HL-60 (cell line): ENCODE measurements around the gene SNX6.

Source experiments
- DNase-seq, 2 experiments: peaks; one replicate each; pipeline ENCODE4 v3.0.0-alpha.2; 2010 to 2020; ENCODE audit warnings: low read depth in 1 of 2, low spot score in 1 of 2
- H3K27ac ChIP-seq: fragments of 250-450 bp; sonication (Bioruptor Pico); replicated peaks from 2 replicates; pipeline ENCODE4 v1.5.1; 2020; ENCODE audit warnings: mild to moderate bottlenecking, moderate library complexity
- H3K27me3 ChIP-seq: fragments of 250-450 bp; sonication (Bioruptor Pico); 2 replicates; pipeline ENCODE4 v1.5.1; 2021; ENCODE audit warnings: mild to moderate bottlenecking, moderate library complexity; ENCODE audit not compliant: insufficient read depth, poor library complexity, severe bottlenecking
- H3K4me3 ChIP-seq: replicated peaks from 2 replicates; pipeline ENCODE4 v1.5.1; 2011; ENCODE audit warnings: mild to moderate bottlenecking, control low read depth, low read length; ENCODE audit not compliant: insufficient read depth
- GABPA ChIP-seq: IDR thresholded peaks from 2 replicates; pipeline ENCODE4 v1.6.1; 2012; ENCODE audit warnings: low read depth
- POLR2AphosphoS5 ChIP-seq: IDR thresholded peaks from 2 replicates; pipeline ENCODE4 v1.6.1; 2012; ENCODE audit warnings: low read depth
- SPI1 ChIP-seq: IDR thresholded peaks from 2 replicates; pipeline ENCODE4 v1.6.1; 2012; ENCODE audit warnings: low read depth, mild to moderate bottlenecking, borderline replicate concordance
- TF ChIP-seq, protein P1 (sequence below): IDR thresholded peaks from 2 replicates; pipeline ENCODE4 v1.6.1; 2012; ENCODE audit warnings: low read depth; ENCODE audit not compliant: insufficient replicate concordance
- TF ChIP-seq, protein P2 (sequence below): IDR thresholded peaks from one replicate; pipeline ENCODE4 v1.5.1; 2011; ENCODE audit warnings: low read length, control low read depth, inconsistent platforms; ENCODE audit not compliant: insufficient read depth

The SNX6 gene

DNA sequence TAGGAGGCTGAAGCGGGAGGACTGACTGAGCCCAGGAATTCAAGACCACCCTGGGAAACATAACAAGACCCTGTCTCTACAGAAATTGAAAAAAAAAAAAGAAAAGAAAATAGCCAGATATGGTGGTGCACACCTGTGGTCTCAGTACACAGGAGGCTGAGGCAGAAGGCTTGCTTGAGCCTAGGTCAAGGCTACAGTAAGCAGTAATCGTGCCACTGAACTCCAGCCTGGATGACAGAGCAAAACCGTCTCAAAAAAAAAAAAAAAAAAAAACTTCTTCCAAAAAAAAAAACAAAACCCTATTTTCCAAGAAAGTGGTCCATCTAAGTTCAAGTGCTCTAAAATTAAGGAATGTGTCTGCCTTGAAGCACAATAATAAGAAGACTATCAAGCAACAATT, 19.8 kb downstream of the SNX6 start:
- no peak overlapping the region for H3K27ac ChIP-seq
- DNase-seq, result no peak

DNA sequence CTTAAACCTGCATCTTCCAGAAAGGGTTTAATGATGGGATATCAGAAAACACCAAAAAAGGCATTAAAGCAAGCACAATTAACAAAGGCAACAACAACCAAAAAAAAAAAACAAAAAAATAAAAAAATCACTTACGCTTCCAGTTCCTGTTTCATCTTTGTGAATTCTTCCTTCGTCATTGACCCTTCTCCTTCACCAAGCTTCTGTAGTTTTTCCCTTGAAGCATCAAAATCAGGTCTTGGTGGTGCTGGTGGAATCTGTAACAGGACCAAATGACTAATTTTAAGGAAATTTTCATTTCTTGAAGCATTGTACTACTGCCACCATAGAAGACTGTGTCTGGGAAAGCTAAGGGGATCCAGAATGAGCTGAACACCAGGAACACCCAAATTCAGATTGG, 24.5 kb downstream of the SNX6 start:
- no peak for TF ChIP-seq SPI1
- TF ChIP-seq GABPA, result no peak
- no peak for TF ChIP-seq POLR2AphosphoS5
- TF ChIP-seq, protein P1, sequence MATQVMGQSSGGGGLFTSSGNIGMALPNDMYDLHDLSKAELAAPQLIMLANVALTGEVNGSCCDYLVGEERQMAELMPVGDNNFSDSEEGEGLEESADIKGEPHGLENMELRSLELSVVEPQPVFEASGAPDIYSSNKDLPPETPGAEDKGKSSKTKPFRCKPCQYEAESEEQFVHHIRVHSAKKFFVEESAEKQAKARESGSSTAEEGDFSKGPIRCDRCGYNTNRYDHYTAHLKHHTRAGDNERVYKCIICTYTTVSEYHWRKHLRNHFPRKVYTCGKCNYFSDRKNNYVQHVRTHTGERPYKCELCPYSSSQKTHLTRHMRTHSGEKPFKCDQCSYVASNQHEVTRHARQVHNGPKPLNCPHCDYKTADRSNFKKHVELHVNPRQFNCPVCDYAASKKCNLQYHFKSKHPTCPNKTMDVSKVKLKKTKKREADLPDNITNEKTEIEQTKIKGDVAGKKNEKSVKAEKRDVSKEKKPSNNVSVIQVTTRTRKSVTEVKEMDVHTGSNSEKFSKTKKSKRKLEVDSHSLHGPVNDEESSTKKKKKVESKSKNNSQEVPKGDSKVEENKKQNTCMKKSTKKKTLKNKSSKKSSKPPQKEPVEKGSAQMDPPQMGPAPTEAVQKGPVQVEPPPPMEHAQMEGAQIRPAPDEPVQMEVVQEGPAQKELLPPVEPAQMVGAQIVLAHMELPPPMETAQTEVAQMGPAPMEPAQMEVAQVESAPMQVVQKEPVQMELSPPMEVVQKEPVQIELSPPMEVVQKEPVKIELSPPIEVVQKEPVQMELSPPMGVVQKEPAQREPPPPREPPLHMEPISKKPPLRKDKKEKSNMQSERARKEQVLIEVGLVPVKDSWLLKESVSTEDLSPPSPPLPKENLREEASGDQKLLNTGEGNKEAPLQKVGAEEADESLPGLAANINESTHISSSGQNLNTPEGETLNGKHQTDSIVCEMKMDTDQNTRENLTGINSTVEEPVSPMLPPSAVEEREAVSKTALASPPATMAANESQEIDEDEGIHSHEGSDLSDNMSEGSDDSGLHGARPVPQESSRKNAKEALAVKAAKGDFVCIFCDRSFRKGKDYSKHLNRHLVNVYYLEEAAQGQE, result no peak
- TF ChIP-seq, protein P2, sequence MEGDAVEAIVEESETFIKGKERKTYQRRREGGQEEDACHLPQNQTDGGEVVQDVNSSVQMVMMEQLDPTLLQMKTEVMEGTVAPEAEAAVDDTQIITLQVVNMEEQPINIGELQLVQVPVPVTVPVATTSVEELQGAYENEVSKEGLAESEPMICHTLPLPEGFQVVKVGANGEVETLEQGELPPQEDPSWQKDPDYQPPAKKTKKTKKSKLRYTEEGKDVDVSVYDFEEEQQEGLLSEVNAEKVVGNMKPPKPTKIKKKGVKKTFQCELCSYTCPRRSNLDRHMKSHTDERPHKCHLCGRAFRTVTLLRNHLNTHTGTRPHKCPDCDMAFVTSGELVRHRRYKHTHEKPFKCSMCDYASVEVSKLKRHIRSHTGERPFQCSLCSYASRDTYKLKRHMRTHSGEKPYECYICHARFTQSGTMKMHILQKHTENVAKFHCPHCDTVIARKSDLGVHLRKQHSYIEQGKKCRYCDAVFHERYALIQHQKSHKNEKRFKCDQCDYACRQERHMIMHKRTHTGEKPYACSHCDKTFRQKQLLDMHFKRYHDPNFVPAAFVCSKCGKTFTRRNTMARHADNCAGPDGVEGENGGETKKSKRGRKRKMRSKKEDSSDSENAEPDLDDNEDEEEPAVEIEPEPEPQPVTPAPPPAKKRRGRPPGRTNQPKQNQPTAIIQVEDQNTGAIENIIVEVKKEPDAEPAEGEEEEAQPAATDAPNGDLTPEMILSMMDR, result no peak
- DNase-seq, result no peak
- Histone ChIP-seq H3K4me3 (no peak overlapping the region), H3K27me3 (no peaks in the 10 kb centered on the region), H3K27ac (no peak overlapping the region)

More for the DNA sequence above, 19.8 kb downstream of the SNX6 start:
- no peak overlapping the region for H3K4me3 ChIP-seq
- H3K27me3 ChIP-seq, result no peaks in the 10 kb centered on the region
- TF ChIP-seq, protein P1, result no peak
- TF ChIP-seq SPI1 (no peak), POLR2AphosphoS5 (no peak), GABPA (no peak)
- TF ChIP-seq, protein P2, result no peak

DNA sequence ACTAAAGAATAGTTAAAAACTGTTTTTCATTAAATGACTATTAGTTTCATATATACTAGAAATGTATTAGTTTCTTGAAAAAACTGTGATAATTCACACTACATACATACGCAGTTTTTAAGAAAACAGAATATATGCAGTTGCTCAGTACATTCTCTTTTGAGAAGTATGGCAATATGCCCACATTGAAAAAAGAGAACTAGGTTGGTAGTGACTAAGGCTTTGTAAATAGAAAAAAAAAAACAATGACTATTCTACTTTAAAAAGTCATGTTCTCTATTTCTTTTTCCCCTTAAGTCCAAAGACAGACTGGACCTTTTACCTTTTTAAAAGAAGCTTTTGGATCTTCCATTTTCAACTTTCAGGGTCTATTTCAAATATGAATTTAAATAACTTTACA, 25.0 kb downstream of the SNX6 start:
- Histone ChIP-seq H3K4me3 (no peak overlapping the region), H3K27me3 (no peaks in the 10 kb centered on the region), H3K27ac (no peak overlapping the region)
- no peak for DNase-seq
- TF ChIP-seq, protein P1, result no peak
- TF ChIP-seq POLR2AphosphoS5 (no peak), GABPA (no peak), SPI1 (no peak)
- TF ChIP-seq, protein P2, result no peak
